Activated naive CD4-positive, alpha-beta T cell treated with anti-CD3 and anti-CD28 coated beads, Interleukin-2, amount 50 U/mL, for 24 hours (primary cell): ENCODE measurements around the gene CLEC12A.
A peak's percentile ranks its signal among the peaks of the same experiment; 100 is the strongest.

Experiments used
- H3K27ac Mint-ChIP-seq: one replicate; pipeline ENCODE4 v1.8.0; 2021; ENCODE audit warnings: mild to moderate bottlenecking, mixed read lengths
- H3K27me3 Mint-ChIP-seq: one replicate; pipeline ENCODE4 v1.8.0; 2021; ENCODE audit warnings: mixed read lengths
- H3K36me3 Mint-ChIP-seq: one replicate; pipeline ENCODE4 v1.8.0; 2021; ENCODE audit warnings: mixed read lengths
- H3K4me1 Mint-ChIP-seq: one replicate; pipeline ENCODE4 v1.8.0; 2021; ENCODE audit warnings: mixed read lengths
- H3K4me3 Mint-ChIP-seq: one replicate; pipeline ENCODE4 v1.8.0; 2021; ENCODE audit warnings: mild to moderate bottlenecking, mixed read lengths
- H3K9me3 Mint-ChIP-seq: one replicate; pipeline ENCODE4 v1.8.0; 2021; ENCODE audit warnings: mixed read lengths

Gene CLEC12A

GRCh38 chr12:9971181-9971580, at the start of gene CLEC12A:
TSS of gene CLEC12A (plus strand) at chr12:9971409. CDS start at chr12:9971597, 188 bp downstream.
- Mint-ChIP-seq H3K9me3 (no peaks in the 10 kb centered on the region), H3K4me1 (no peaks in the 10 kb centered on the region), H3K27ac (no peak within 1 kb of the TSS), H3K36me3 (no peaks in the 10 kb centered on the region), H3K4me3 (no peak within 1 kb of the TSS), H3K27me3 (peaks cover 1% of the 10 kb centered on the region)

DNA sequence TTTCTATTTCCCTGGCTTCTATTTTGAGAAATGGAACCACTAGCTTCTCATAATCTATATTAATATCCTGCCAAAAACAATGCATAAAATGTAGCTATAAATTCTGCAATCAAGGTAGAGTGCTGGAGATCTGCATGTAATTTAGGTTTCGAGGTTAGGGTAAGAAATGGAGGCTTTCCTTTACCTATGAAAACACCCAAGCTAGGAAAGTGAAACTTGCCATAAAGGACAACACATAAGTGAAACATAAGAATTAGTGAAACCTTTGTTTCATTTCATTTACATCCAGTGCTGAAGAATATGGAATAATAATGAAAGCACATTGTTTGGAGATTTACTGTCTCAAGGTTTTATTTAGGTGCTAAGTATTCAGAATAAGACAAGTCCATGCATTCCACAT, 48.8 kb upstream of the CLEC12A start:
- Mint-ChIP-seq H3K27me3 (no peaks in the 10 kb centered on the region), H3K27ac (no peak overlapping the region), H3K4me1 (peaks cover 22% of the 10 kb centered on the region), H3K4me3 (no peak overlapping the region), H3K9me3 (no peaks in the 10 kb centered on the region), H3K36me3 (peaks cover 2% of the 10 kb centered on the region)

DNA sequence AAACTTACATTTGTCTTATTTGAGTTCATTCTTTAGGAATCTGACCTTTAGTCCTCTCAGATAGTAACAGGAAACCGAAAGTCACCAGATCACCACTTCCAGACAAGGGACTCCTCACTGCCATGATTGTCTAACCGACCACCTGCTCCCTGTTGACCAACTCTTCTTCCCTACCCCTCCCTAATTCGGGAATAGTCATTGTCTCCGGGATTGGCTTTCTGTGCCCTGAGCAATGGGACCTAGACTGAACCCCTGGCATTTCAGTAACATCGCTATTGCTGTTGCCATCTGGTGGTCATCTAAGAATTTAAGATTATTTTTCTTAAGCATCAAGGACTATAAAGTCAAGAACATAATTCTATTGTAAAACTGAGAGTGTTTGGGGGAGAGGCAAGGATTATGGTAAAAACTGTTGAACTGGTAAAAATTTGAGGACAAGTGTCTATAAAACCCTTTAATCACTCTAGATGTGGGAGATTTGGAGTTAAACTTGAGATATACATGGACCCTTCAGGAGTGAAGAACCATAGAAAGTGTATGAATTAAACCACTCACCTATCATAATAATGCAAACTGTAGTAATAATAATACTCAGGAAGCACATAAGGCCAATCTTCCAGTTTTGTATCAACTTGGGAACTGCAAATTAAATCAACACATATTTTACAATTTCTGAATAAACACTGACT, 45.4 kb upstream of the CLEC12A start:
- H3K27ac Mint-ChIP-seq: no peak overlapping the region
- no peaks in the 10 kb centered on the region for H3K9me3 Mint-ChIP-seq
- H3K27me3 Mint-ChIP-seq: peaks cover 6% of the 10 kb centered on the region
- peaks cover 26% of the 10 kb centered on the region for H3K4me1 Mint-ChIP-seq
- no peaks in the 10 kb centered on the region for H3K36me3 Mint-ChIP-seq
- peak overlapping the region; percentile 78 for H3K4me3 Mint-ChIP-seq

DNA sequence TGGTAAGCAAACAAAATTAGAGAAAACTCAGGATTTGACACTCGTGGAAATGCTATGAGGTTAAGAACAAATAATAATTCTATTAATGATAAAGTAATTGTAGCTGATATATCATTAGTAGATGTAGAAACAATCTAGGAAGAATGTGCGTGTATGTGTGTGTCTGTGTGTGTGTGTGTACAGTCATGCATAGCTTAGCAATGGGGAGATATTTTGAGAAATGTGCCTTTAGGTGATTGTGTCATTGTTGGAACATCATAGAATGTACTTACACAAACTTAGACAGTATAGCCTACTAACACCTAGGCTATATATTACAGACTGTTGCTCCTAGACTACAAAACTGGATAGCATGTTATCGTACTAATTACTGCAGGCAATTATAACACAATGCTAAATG, 44.3 kb upstream of the CLEC12A start:
- Mint-ChIP-seq H3K36me3 (no peaks in the 10 kb centered on the region), H3K27ac (no peak overlapping the region), H3K9me3 (no peaks in the 10 kb centered on the region)

GRCh38 chr12:9928607-9929006, 42.6 kb upstream of the CLEC12A start:
- Mint-ChIP-seq H3K36me3 (no peaks in the 10 kb centered on the region), H3K9me3 (no peaks in the 10 kb centered on the region), H3K4me3 (no peak overlapping the region), H3K27ac (no peak overlapping the region), H3K27me3 (peaks cover 6% of the 10 kb centered on the region), H3K4me1 (peaks cover 9% of the 10 kb centered on the region)

More for the DNA sequence above, 44.3 kb upstream of the CLEC12A start:
- peaks cover 6% of the 10 kb centered on the region for H3K27me3 Mint-ChIP-seq
- H3K4me1 Mint-ChIP-seq: peaks cover 23% of the 10 kb centered on the region
- H3K4me3 Mint-ChIP-seq: no peak overlapping the region

- no peak overlapping the region for H3K4me3 Mint-ChIP-seq
- peaks cover 4% of the 10 kb centered on the region for H3K4me1 Mint-ChIP-seq
- H3K9me3 Mint-ChIP-seq: no peaks in the 10 kb centered on the region
- peaks cover 6% of the 10 kb centered on the region for H3K27me3 Mint-ChIP-seq
- H3K36me3 Mint-ChIP-seq: no peaks in the 10 kb centered on the region
- no peak overlapping the region for H3K27ac Mint-ChIP-seq
Measured at GRCh38 chr12:9931245-9931644, 40.0 kb upstream of the CLEC12A start.

GRCh38 chr12:9932270-9932669, 38.9 kb upstream of the CLEC12A start, which contains the start of gene CLEC2A:
TSS of gene CLEC2A (minus strand) at chr12:9932370. CDS start at chr12:9932329, 41 bp downstream.
- Mint-ChIP-seq H3K4me1 (peaks cover 4% of the 10 kb centered on the region), H3K4me3 (no peak within 1 kb of the TSS), H3K27me3 (peaks cover 6% of the 10 kb centered on the region), H3K36me3 (no peaks in the 10 kb centered on the region), H3K9me3 (no peaks in the 10 kb centered on the region), H3K27ac (no peak within 1 kb of the TSS)

DNA sequence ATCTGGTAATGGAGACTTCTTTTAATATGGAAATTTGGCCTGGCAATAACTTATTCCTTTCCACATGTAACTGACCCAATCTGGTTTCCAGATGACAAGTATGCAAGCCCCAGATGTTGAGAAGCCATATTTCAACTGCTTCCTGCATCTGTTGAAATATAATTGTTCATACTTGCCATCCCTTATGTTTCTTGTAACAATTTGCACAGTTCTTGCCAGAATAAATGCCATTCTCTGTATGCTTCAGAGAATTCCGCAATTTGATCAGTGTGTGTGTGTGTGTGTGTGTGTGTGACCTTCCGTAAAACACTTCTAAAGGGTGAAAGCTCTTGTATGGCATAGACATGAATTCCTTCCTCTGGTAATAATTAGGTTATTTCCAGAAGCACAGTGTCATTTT, 37.3 kb upstream of the CLEC12A start:
- H3K27ac Mint-ChIP-seq: no peak overlapping the region
- H3K36me3 Mint-ChIP-seq: no peaks in the 10 kb centered on the region

GRCh38 chr12:9935026-9935425, 36.2 kb upstream of the CLEC12A start:
- Mint-ChIP-seq H3K27ac (no peak overlapping the region), H3K27me3 (peaks cover 3% of the 10 kb centered on the region), H3K4me1 (no peaks in the 10 kb centered on the region), H3K9me3 (no peaks in the 10 kb centered on the region), H3K36me3 (no peaks in the 10 kb centered on the region), H3K4me3 (no peak overlapping the region)

More for the DNA sequence above, 37.3 kb upstream of the CLEC12A start:
- Mint-ChIP-seq H3K9me3 (no peaks in the 10 kb centered on the region), H3K4me1 (no peaks in the 10 kb centered on the region), H3K27me3 (peaks cover 3% of the 10 kb centered on the region), H3K4me3 (no peak overlapping the region)

GRCh38 chr12:9936591-9936990, 34.6 kb upstream of the CLEC12A start:
- Mint-ChIP-seq H3K27me3 (no peaks in the 10 kb centered on the region), H3K9me3 (no peaks in the 10 kb centered on the region), H3K4me3 (no peak overlapping the region), H3K36me3 (no peaks in the 10 kb centered on the region), H3K27ac (no peak overlapping the region), H3K4me1 (peaks cover 4% of the 10 kb centered on the region)

GRCh38 chr12:9940375-9940774, 30.8 kb upstream of the CLEC12A start:
- Mint-ChIP-seq H3K36me3 (no peaks in the 10 kb centered on the region), H3K27ac (no peak overlapping the region), H3K4me1 (peaks cover 27% of the 10 kb centered on the region), H3K4me3 (no peak overlapping the region), H3K27me3 (no peaks in the 10 kb centered on the region), H3K9me3 (no peaks in the 10 kb centered on the region)

DNA sequence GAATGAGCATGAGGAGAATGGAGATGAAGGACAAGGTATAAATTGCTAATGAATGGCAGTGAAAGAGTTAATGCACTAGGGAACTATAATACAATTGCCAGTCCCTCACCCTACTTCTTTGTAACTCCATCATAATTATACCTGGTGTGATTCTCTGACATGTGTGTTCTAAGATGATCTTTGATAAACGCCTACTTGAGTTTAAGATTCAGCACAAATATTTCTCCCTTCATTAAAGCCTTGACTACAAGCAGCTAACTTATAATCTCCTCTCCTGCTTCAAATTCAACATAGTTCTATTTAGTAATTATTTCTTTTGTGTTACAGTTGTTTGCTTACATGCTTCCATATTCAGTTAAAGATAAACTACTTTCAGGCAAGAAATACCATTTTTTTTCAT, 29.4 kb upstream of the CLEC12A start:
- Mint-ChIP-seq H3K36me3 (no peaks in the 10 kb centered on the region), H3K4me3 (no peak overlapping the region), H3K9me3 (no peaks in the 10 kb centered on the region), H3K27me3 (no peaks in the 10 kb centered on the region), H3K27ac (no peak overlapping the region), H3K4me1 (peaks cover 27% of the 10 kb centered on the region)

DNA sequence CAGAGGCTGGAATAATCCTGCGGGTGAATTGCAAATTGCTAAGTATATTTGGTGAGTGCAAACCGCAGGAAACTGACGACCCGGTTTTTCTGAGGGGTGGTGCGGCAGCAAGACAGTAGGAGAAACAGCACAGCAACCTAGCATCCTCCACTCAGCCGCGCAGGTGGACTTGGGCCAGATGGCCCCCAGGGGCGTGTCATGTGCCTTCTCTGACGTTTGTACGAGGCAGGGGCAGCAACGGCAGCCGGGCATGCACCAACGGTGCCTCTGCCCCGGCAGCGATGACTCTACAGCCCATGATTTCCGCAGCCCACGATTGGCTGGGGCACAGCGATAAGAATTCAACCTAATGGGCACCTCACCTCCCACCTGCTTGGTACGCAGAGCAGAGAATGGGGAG, 28.0 kb upstream of the CLEC12A start:
- no peaks in the 10 kb centered on the region for H3K36me3 Mint-ChIP-seq
- H3K4me3 Mint-ChIP-seq: peak overlapping the region; percentile 73
- H3K9me3 Mint-ChIP-seq: no peaks in the 10 kb centered on the region
- no peaks in the 10 kb centered on the region for H3K27me3 Mint-ChIP-seq
- H3K4me1 Mint-ChIP-seq: peaks cover 34% of the 10 kb centered on the region
- H3K27ac Mint-ChIP-seq: no peak overlapping the region

DNA sequence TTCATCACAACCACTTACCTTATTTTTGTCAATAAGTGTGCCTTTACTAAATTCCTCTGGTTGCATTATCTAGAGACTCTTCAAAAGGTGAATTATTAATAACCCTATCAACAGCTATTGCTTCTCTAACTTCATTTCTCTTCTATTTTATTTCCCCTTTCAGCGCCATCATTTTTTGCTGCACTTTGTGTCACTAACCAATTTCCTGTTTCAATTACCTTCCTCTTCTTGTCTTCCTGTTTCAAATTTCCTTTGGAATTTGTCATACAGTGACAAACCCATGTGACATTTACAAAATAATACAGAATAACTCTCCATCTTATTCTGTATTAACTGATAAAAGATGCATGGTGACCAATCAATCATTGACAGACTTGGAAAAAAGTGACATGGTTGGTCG, 26.8 kb upstream of the CLEC12A start:
- H3K4me3 Mint-ChIP-seq: peak overlapping the region; percentile 45
- H3K4me1 Mint-ChIP-seq: peaks cover 45% of the 10 kb centered on the region
- H3K9me3 Mint-ChIP-seq: no peaks in the 10 kb centered on the region
- peak overlapping the region; percentile 15 for H3K27ac Mint-ChIP-seq
- no peaks in the 10 kb centered on the region for H3K27me3 Mint-ChIP-seq
- no peaks in the 10 kb centered on the region for H3K36me3 Mint-ChIP-seq

DNA sequence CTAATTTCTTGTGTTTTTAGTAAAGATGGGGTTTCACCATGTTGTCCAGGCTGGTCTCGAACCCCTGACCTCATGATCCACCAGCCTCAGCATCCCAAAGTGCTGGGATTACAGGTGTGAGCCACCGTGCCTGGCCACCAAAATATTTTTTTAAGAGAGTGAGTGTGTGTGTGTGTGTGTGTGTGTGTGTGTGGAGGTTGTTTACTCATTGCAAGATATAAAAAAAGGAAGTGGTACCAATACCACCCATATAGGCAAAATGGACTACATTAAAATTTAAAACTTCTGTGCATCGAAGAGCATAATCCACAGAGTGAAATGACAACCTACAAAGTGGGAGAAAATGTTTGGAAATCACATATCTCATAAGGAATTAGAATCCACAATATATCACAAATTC, 23.5 kb upstream of the CLEC12A start:
- H3K27ac Mint-ChIP-seq: peak overlapping the region; percentile 35
- no peak overlapping the region for H3K4me3 Mint-ChIP-seq
- no peaks in the 10 kb centered on the region for H3K9me3 Mint-ChIP-seq
- H3K36me3 Mint-ChIP-seq: no peaks in the 10 kb centered on the region
- H3K4me1 Mint-ChIP-seq: peaks cover 58% of the 10 kb centered on the region
- no peaks in the 10 kb centered on the region for H3K27me3 Mint-ChIP-seq

GRCh38 chr12:9948606-9949296, 22.5 kb upstream of the CLEC12A start:
- Mint-ChIP-seq H3K27me3 (no peaks in the 10 kb centered on the region), H3K4me1 (peaks cover 49% of the 10 kb centered on the region), H3K4me3 (no peak overlapping the region), H3K9me3 (no peaks in the 10 kb centered on the region), H3K27ac (peak overlapping the region; percentile 32), H3K36me3 (no peaks in the 10 kb centered on the region)
